Stimulated activated CD4-positive, alpha-beta T cell treated with anti-CD3 and anti-CD28 coated beads, Interleukin-15, amount 100 ng/mL, for 1 hour (primary cell): ENCODE measurements around the gene RAB11FIP5.

ENCODE experiments used
- DNase-seq, 2 donors: peaks; one replicate each; pipeline ENCODE4 v3.0.0-alpha.2; 2020; ENCODE audit warnings: low read depth in 1 of 2, low spot score in 1 of 2

RAB11FIP5 gene

GRCh38 chr2:73033766-73034381 is 78.9 kb downstream of the RAB11FIP5 start:
- no peak for DNase-seq

- no peak for DNase-seq
These were observed 79.5 kb downstream of the RAB11FIP5 start for GRCh38 chr2:73033142-73033765.

GRCh38 chr2:73032702-73033097 is 80.0 kb downstream of the RAB11FIP5 start:
- no peak for DNase-seq

- no peak for DNase-seq
These were observed 80.7 kb downstream of the RAB11FIP5 start for GRCh38 chr2:73031725-73032701.

- DNase-seq = no peak
These were observed 81.6 kb downstream of the RAB11FIP5 start for GRCh38 chr2:73031095-73031678.

GRCh38 chr2:73028841-73029240 is 83.9 kb downstream of the RAB11FIP5 start:
- no peak for DNase-seq

GRCh38 chr2:73027340-73027739 is 85.4 kb downstream of the RAB11FIP5 start:
- DNase-seq = no peak

- no peak for DNase-seq
These were observed 89.3 kb downstream of the RAB11FIP5 start for GRCh38 chr2:73023497-73023896.
